NCI-H2107 treated with DMSO at 0.1 percent for 48 hours (cell line): Measurements from ENCODE around the gene HPSE2.
"Not testable (repeated sequence)": the region's sequence is repeated elsewhere in the genome, so short reads cannot be mapped to it uniquely, and the experiment has no call there.

ENCODE experiments used
- DNase-seq: peaks from one replicate; lab custom pipeline; 2025; ENCODE audit not compliant: unreplicated experiment; lab: John Stamatoyannopoulos, UW

Gene HPSE2

DNA sequence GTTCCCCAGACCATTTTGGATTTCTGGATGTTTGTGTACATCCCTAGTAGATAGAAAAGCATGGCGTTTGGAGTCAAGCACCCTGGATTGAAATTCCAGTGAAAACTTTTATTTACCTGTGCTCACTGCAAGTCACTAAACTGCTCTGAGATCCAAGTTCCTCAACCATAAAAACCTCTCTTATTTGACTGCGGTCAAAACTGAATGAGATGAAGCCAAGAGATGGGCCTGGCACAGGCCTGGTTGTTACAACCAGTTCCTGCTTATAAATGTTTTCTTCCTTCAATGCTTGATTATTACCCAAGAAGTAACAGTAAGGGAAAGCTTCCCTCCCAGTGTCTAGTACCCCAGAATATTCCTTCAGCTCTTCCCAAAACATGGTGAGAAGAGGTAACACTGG is 718.0 kb downstream of the HPSE2 start:
- no peak for DNase-seq

GRCh38 chr10:98516352-98516751 is 719.3 kb downstream of the HPSE2 start:
- no peak for DNase-seq

- no peak for DNase-seq
Observed at GRCh38 chr10:98513704-98514103, 721.9 kb downstream of the HPSE2 start.

DNA sequence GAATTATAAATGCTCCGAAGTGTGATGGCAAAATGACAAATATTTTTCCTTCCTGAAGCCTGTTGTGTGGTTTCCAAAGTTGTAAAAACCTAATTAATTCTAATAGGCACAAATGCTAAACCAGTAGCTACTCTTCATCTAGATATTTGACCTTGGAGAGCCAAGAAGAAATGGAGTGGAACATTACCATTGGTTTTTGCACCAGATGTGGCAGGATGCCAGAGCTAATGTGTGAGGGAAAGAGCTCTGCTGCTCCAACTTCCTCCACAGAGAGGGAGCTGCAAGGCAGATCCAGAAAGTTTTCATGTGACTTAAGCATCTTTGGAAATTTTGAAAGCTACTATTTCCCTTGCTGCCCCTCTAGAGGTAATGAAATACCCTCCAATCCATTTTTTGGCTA is 723.8 kb downstream of the HPSE2 start:
- DNase-seq, result no peak

DNA sequence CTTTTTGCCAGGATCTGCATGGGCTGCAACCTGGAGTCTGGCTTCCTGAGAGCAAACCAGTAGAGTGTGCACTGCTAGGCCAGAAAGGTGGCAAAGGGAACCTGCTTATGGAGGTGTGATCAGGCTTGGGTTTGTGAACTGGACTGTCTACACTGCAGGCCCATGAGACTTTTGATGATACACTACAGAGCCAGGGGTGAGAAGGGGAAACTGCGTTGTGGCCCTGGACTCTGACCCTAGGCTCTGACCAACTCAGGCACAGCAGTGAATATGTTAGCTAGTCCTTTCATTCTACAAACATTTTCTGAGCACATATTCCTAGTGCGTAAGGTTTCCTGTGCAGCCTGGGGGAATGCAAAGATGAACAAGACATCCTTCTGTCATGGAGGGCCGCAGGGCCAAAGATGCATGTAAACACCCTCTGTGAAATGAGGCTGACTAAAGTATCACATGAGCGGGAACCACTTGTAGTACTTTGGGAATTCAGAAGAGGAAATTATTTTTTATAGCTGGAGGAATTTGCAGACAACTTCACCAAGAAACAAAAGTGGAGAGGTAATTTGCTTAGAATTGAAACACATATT is 725.1 kb downstream of the HPSE2 start:
- DNase-seq, result no peak

- no peak for DNase-seq
Observed at GRCh38 chr10:98509745-98510144, 725.9 kb downstream of the HPSE2 start.

- DNase-seq, result not testable (repeated sequence)
Observed at GRCh38 chr10:98502535-98502934, 733.1 kb downstream of the HPSE2 start.

- DNase-seq, result no peak
Observed at GRCh38 chr10:98492763-98493162, 742.9 kb downstream of the HPSE2 start.

DNA sequence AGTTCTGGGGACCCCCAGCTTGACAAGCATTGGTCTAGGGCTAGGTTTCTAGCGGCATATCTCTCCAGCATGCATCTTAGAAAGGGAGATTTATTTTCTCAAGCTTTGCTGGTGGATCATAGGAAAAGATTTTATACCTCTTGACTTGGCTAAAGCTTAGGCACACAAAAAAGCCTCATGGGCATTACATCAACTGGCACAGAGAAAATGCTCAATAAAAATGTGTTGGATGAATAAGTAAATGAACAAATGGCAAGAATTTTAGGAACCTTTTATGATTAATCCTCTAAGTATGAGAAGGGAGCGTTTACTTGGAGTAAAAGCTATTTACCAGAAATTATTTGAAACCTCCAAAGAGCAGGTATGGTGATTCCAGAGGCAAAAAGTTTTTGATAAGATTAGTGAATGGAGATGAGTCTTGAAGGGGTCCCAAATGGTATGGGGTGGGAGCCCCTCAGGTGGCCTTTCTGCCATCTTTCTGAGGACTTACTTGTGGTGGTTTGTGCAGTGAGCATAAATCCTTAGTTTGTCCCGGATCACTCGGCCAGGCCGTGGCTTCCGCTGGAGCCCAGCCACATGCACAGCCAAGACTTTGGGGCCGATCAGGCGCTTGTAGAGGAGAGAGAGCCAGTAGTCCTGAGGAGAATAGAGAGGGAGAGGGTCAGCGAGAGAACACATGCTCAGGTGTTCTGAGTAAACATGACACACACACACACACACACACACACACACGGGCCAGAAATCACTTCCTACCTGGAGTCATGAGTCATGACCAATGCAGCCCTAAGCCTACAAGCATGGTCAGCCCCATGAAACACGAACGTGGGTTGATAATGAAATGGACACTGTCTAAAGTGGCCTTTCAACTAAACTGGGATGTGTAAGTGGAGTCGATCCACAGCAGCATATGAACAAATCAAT is 745.8 kb downstream of the HPSE2 start:
- no peak for DNase-seq

DNA sequence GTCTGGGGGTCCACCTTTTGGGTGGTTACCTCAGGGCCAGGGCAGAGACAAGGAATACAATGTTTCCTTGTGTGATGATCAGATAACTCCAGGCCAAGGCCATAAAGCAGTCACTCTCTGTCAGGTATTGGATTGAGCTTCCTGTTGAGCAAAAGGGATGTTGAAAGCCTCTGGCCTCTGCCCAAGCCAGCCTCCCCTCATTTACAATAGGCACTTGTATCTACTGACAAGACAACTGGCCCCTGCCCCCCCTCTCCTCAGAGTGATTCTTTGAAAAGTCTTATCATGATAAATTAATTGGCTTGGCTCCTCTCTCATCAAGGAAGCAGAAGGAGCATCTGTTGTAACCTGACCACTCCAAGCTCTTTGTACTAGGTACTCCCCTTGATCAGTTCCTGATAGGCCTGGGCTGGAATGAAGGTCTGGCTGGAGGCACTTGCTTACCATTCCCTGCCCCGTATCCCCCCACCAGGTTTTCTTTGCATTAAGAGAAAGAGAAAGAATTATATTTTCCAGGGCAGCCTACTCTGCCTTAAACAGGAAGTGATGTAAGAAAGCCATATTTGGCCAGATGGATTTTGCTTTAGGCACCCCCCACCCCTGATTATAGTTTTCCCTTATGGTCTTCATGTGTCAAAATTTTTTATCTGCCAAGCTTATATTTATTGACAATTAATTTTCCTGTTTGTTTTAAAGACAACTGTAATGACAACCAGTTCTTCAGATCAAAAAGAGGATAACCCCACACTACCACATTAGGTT is 746.8 kb downstream of the HPSE2 start:
- no peak for DNase-seq

DNA sequence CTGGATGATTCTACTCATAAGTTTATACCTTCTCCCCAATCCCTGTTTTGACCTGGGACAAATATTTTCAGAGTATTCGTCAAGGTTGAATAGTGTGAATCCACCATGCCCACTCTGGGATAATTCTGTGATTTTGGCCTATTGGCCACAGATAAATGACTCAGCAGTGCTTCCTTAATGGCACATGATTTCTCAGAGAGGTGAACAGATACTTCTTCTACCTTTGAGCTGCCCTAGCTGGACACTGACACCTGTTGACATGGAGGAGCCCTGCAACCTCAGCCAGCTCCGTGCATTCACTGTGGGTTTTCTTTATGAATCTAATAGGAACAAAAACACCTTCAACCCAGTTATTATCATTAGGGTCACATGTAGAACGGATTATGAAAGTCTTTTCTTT is 748.0 kb downstream of the HPSE2 start:
- no peak for DNase-seq

GRCh38 chr10:98486421-98486820 is 749.2 kb downstream of the HPSE2 start:
- DNase-seq, result no peak

DNA sequence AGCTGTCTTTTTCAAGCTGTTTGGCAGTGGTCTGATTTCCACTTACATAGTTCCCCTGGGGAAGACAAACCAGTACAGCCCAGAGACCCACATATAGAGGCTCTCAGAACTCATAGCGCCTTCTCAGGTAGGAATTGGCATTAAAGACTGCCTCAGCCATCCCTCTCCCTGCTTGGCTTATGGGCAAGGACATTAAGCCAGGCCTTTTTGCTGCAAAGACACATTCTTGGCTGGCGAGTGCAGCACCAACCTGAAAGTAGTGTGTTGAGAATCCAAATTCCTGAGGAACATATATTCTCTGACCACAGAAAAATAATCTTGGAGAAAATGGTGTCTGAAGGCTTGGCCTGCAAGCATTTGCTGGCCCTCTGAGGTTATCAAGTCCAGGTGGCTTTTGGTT is 749.7 kb downstream of the HPSE2 start:
- DNase-seq, result no peak

DNA sequence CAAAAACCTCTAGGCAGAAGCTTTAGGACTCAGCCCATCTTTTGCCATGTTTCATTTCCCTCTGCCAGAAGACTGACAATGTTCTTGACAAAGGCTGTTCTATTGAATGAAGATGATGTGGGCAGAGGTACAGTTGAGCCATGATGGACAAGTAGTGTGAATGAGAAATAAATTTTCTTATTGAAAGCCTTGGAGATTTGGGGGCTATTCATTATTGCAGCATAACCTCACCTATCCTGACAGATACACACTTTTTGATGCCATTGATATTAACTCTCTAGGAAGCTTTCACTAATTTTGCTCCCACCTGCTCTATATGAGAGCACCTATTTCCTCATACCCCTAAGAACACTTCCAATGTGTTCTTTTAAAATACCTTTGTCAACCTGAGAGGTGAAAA is 752.0 kb downstream of the HPSE2 start:
- no peak for DNase-seq

GRCh38 chr10:98482096-98482495 is 753.6 kb downstream of the HPSE2 start:
- DNase-seq, result no peak

DNA sequence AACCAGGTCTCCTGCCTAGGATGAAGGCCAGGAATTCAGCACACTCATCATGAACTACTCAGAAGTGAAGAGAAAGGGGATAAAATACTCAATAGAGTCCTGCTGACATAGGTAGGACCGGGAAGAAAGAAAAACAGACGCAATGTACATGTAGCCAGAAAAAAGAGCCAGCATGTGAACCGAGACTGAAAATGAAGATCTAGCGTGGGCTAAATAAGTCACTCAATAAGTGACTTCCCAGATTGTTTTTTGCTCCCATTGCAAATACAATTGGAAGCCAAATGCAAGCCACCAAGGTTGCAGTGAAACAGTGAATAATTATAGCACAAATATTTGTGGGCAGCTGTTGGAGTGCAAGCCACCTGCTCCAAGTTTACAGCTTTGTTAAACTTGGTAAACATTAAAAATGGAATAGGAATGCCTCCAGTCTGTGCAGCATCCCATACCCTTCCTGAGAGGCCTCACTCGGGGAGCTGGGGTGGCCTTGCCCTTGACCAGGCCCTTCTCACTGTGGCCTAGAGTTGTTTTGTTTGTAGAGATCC is 754.2 kb downstream of the HPSE2 start:
- DNase-seq, result no peak

- DNase-seq, result no peak
Observed at GRCh38 chr10:98478430-98479222, 757.0 kb downstream of the HPSE2 start.

GRCh38 chr10:98477861-98478260 is 757.8 kb downstream of the HPSE2 start:
- DNase-seq, result no peak

- no peak for DNase-seq
Observed at GRCh38 chr10:98474628-98475027, 761.0 kb downstream of the HPSE2 start.

- DNase-seq, result no peak
Observed at GRCh38 chr10:98472196-98472595, 763.5 kb downstream of the HPSE2 start.

GRCh38 chr10:98470850-98471249 is 764.8 kb downstream of the HPSE2 start:
- no peak for DNase-seq
